Retinal pigment epithelial cell (primary cell): ENCODE data around the gene CLEC11A.
"Not testable (repeated sequence)": the region's sequence is repeated elsewhere in the genome, so short reads cannot be mapped to it uniquely, and the experiment has no call there.

Experiments
- DNase-seq: peaks from one replicate; pipeline ENCODE4 v3.0.0-alpha.2; 2010; ENCODE audit warnings: low read depth
- H3K4me3 ChIP-seq: 2 replicates; pipeline ENCODE4 v1.5.1; 2011; ENCODE audit warnings: mild to moderate bottlenecking, low read length, control low read depth, moderate library complexity
- CTCF ChIP-seq: conservative IDR thresholded peaks from 2 replicates; pipeline ENCODE4 v1.5.1; 2011; ENCODE audit warnings: low read depth, low read length, control low read depth, inconsistent platforms

CLEC11A gene

GRCh38 chr19:50745221-50745620 is 22.1 kb downstream of the CLEC11A start:
- no peak for DNase-seq
- TF ChIP-seq CTCF = no peak

GRCh38 chr19:50747141-50747540 is 24.0 kb downstream of the CLEC11A start:
- not testable (repeated sequence) for DNase-seq

More at GRCh38 chr19:50745221-50745620, 22.1 kb downstream of the CLEC11A start:
- no peak overlapping the region for H3K4me3 ChIP-seq

GRCh38 chr19:50749490-50749889 is 26.3 kb downstream of the CLEC11A start:
- TF ChIP-seq CTCF = no peak
- H3K4me3 ChIP-seq = no peak overlapping the region
- no peak for DNase-seq

More at GRCh38 chr19:50747141-50747540, 24.0 kb downstream of the CLEC11A start:
- H3K4me3 ChIP-seq = not testable (repeated sequence)

GRCh38 chr19:50750010-50750409 is 26.8 kb downstream of the CLEC11A start:
- H3K4me3 ChIP-seq = no peak overlapping the region
- TF ChIP-seq CTCF = no peak
- DNase-seq = no peak

- DNase-seq = no peak
- TF ChIP-seq CTCF = no peak
- H3K4me3 ChIP-seq = no peak overlapping the region
These were observed 30.7 kb downstream of the CLEC11A start for GRCh38 chr19:50753879-50754278.

- DNase-seq, H3K4me3 ChIP-seq: not testable (repeated sequence)
These were observed 33.1 kb downstream of the CLEC11A start for GRCh38 chr19:50756244-50756643.

GRCh38 chr19:50757624-50758023 is 34.5 kb downstream of the CLEC11A start:
- DNase-seq, H3K4me3 ChIP-seq: not testable (repeated sequence)

- DNase-seq = not testable (repeated sequence)
These were observed 35.9 kb downstream of the CLEC11A start for GRCh38 chr19:50759076-50759475.

GRCh38 chr19:50759886-50760285 is 36.7 kb downstream of the CLEC11A start:
- no peak for DNase-seq
- no peak for TF ChIP-seq CTCF

More at GRCh38 chr19:50759076-50759475, 35.9 kb downstream of the CLEC11A start:
- H3K4me3 ChIP-seq = not testable (repeated sequence)

GRCh38 chr19:50761501-50761900 is 38.3 kb downstream of the CLEC11A start:
- not testable (repeated sequence) for DNase-seq, H3K4me3 ChIP-seq

More at GRCh38 chr19:50759886-50760285, 36.7 kb downstream of the CLEC11A start:
- no peak overlapping the region for H3K4me3 ChIP-seq

- not testable (repeated sequence) for H3K4me3 ChIP-seq, DNase-seq
These were observed 40.4 kb downstream of the CLEC11A start for GRCh38 chr19:50763521-50763920.
